HCEC 1CT (cell line): ENCODE data around the gene CCL4.
"Not testable (repeated sequence)": the region's sequence is repeated elsewhere in the genome, so short reads cannot be mapped to it uniquely, and the experiment has no call there.

Experiments used
- DNase-seq: peaks from one replicate; pipeline ENCODE4 v3.0.0-alpha.2; 2017

The CCL4 gene

DNA sequence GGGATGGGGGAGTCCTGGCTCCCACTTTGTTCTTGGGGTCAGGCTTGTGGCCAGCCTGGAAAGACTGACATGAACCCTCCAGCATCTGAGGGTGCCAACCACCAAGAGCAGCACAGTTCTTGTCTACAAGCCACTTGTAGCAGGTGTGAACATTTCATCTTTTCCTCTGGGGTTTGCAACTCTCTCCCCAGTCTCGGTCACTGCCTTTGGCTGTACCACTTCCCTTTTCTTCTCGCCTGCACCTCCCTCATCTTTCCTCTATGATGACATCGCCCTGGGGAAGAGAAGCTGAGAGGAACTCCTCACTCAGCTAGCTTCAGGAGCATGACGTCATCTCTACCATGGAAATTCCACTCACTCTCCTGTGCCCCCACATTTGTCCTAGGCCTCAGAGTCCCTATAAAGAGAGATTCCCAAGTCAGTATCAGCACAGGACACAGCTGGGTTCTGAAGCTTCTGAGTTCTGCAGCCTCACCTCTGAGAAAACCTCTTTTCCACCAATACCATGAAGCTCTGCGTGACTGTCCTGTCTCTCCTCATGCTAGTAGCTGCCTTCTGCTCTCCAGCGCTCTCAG lies at the start of gene CCL4:
TSS of gene CCL4 (plus strand) at position 427 of the 575 bp plus-strand sequence. CDS start at position 506, 79 bp downstream.
- not testable (repeated sequence) for DNase-seq

DNA sequence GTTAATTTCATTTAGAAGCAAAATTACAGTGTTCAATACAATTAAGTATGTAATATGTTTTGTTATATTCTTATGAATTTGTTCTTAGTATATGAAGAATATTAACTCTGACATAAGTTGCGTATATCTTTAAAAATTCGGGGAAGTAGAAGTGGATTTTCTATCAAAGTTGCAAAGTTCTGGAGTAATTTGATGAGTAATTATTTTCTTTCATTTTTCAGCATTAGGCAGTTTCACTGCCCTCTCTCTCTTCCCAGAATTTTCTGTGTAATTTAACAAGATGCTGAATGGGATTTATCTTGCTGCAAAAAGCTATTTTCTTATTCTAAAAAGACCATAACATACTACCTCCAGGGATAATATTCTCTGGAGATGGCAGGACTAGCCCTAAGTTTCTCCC lies 48.5 kb upstream of the CCL4 start:
- DNase-seq, result no peak

DNA sequence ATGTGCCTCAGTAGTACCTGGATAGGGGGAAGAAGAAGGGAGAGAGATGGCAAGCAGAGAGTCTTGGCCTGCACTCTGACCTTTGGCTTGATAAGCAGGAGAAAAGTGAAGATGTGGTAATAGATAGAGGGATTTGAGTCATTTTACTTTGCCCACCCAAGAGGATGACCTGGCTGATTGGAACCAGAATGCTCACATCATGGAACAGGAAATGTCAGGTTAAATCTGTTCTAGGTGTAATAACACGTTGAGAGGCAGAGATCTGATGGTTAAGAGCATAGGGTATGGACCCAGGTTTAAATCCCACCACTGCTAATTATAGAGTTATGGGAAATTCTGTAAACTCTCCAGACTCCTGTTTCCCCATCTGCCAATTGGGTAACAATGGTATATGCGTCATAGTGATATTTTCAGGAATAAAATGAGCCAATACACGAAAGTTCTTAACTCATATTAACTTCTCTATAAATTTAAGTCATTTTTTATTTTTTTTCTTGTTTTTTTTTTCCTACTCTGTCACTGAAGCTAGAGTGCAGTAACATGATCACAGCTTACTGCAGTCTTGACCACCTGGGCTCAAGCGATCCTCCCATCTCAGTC lies 47.6 kb upstream of the CCL4 start:
- no peak for DNase-seq

DNA sequence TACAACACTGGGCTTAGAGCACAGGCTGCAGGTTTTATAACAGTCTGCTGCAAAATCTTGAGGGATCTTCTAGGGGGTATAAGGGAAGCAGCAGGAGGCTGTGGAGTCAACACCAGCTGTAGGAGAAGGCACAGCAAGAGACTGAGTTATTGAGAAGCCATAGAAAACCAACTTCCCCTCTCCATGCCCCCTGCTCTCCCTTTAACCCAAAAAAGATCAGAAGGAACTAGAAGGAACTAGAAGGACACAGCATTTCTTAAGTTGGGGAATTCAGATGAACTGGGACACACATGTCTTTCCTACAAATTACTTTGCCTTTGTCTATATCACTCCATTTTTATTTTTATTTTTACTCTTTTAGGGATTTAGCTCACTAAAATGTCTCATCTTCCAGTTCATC lies 45.7 kb upstream of the CCL4 start:
- DNase-seq, result no peak

DNA sequence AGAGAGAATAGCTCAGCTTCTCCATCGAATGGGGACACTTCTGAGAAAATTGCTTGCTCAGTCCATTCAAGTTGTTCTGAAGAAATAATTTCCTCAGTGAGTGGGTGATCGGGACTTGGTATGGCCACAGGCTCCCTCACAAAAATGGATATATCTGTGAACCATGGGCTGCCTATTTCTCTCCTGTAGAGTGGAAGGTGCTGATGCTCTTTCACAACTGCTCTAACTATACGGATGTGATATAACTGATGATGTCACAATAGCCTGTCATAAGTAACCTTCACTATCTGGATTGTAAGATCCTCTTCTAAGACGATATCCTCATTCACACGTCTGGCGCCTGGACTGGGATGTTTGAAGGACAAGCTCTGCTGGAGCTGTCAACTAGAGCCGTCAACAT lies 44.2 kb upstream of the CCL4 start:
- no peak for DNase-seq

DNA sequence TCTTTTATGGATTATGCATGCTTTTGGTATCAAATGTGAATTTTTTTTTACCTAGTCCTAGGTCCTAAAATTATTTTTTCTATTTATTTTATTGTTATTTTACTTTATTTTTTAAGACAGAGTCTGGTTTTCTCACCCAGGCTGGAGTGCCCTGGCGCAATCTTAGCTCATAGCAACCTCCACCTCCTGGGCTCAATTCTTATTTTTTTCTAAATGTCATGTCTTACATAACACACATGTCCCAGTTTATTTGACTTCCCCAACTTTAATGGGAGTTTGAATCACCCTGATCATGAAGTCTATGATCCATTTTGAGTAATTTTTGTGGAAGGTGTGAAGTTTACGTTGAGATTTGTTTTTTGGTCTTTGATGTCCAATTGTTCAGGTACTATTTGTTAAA lies 42.8 kb upstream of the CCL4 start:
- no peak for DNase-seq

DNA sequence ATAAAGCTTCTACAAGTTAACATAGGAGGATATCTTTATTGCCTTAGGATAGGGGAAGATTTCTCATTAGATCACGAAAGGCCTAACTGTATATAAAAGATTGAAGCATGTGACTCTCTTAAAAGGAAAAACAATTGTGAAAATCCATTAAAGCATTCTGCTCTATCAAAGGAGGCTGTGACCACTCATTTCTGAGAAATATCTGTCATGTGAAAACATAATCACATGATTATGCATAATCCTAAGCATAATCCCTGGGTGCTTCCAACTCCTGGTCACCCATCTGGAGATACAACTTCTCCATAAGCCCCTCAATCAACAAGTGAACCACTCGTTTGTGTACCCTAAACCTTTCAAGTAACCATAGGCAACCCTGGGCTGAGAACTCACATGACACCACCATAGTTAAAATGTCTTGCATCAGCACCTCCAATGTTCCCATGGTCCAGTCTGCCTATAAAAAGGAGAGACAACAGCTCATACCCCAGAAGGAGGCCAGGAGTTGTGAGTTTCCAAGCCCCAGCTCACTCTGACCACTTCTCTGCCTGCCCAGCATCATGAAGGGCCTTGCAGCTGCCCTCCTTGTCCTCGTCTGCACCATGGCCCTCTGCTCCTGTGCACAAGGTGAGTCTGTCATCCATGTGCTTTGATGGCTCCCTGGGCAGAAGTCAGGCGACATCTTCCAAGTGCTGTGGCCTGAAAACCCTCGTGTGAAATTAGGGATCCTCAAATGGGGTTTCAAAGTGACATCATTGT lies 39.7 kb upstream of the CCL4 start, which contains the start of gene CCL18:
TSS of gene CCL18 (plus strand) at position 487 of the 756 bp plus-strand sequence. CDS start at position 558, 71 bp downstream.
- no peak for DNase-seq

DNA sequence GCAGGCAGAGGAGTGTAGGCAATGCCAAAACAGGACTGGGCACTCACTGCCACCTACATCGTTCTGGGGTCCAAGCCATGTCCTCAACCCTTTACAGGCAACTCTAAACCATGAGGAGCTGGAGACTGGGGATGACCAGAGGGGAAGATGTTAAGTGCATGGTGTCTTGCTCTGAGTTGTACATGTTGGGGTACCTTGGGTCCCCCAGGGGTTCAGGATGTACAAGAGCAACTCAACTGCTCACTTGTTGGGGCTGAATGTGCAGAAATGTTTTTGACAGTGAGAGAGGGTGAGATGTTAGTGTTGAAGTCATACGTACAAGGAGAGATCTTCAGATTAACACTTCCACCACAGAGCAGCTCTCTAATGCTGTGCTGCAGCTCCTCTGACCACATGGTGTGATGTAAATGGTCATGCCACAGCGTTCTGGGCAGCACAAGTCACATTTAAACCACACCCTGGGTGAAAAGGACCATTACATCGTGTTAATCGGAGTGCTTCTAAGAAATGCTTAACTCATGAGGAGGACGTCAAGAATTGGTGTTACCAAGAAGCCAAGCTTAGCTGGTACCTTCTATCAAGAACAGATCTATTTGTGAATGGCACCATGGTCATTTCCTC lies 37.2 kb upstream of the CCL4 start:
- no peak for DNase-seq

DNA sequence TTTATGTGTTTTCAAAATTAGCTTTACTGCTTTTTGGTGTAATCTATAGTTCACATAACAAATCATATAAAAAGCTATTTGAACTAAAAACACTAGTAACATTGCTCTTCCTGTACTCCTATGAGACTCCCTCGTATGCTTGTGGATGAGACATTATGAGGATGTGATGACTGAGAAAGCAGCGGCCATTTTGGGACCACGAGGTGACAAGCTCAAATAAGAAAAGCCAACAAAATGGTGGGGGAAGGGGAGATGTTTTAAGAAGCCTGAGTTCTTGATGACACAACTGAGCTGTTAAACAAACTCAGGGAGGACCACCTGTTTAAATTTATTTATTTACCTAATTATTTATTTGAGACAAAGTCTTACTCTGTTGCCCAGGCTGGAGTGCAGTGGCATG lies 35.1 kb upstream of the CCL4 start:
- DNase-seq, result no peak

DNA sequence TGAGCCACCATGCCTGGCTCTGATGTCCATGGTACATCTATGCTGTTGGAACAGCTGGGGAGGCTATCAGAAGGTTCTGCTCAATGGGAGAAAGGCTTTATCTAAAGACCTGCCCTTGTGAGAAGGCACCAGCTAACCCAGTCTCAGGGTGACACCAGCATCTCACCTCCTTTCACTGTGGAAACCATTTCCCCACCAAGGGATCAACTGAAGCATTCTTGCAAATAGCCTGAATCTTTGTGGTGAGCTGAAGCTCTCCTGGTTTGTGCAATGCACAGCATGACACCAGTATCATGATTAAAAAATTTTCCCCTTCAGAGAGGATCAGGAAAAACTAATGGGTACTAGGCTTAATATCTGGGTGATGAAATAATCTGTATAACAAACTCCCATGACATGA lies 34.5 kb upstream of the CCL4 start:
- no peak for DNase-seq

DNA sequence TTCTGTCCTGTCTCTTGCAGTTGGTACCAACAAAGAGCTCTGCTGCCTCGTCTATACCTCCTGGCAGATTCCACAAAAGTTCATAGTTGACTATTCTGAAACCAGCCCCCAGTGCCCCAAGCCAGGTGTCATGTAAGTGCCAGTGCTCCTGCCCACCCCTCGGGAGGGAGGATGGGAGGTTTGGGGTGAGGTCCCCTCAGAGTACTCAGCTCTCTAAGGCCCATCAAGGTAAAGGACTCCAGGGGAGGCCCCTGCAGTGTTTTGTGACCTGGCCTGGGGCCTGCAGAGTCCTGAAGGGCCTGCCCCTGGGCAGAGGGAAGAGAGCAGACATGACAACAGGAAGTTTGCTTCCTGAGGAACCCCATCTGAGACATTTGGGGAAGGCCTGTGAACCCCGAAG lies 33.2 kb upstream of the CCL4 start:
- DNase-seq, result no peak

DNA sequence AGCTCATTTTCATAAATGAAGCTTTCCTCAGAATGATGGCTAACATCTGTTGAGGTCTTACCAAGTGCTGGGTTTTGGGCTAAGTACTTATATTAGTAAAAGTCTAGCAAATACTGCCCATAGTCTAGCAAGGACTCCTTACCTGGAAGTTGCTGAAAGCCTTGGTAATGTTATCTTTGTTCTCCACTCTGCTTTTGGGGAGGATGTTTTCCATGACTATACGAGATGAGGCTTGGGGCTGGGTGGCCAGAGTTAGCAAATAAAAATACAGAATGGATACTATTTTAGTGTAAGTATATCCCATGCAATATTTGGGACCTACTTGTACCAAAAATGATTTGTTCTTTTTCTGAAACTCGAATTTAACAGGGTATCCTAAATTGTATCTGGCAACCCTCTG lies 31.9 kb upstream of the CCL4 start:
- DNase-seq, result no peak

DNA sequence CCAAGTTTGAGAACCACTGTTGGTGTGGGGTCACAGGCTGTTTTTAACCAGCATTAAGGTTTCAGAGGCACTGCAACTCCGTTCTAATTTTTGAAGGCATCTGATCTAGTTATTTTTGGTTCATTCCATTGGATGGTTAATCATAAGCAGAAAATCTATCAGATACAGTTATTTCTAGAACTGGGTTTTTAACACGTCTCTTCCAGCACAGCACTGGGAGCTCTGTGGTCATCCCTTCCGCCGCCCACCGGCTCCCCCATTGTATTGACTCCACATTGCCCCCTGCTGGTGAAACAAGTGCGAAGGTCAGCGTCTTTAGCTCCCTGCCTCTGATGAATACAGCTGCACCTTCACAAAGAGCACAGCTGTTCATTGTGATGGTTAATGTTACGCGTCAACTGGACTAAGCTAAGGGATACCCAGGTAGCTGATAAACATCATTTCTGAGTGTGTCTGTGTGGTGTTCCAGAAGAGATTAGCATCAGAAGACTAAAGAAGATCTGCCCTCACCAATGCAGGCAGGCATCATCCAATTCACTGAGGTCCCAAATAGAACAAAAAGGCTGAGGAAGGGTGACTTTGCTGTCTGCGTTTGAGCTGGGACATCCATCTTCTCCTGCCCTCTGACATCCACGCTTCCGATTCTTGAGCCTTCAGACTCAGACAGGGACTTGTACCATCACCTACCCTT lies 31.1 kb upstream of the CCL4 start:
- DNase-seq, result peak; percentile 10

DNA sequence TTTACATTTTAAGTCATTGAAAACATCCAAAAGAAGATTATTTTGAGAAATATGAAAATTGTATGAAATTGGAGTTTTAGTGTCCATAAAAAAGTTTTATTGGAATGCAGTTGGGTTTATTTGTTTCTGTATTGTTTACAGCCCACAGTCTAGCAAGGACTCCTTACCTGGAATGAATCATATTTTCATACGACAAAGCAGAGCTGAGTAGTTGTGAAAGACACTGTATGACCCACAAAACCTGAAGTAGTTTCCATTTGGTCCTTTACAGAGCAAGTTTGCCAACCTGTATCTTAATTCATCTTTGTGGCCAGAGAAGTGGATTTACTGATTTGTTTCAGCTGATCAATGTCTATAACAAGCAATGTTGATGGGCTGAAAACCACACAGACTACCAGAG lies 29.3 kb upstream of the CCL4 start:
- DNase-seq, result no peak

DNA sequence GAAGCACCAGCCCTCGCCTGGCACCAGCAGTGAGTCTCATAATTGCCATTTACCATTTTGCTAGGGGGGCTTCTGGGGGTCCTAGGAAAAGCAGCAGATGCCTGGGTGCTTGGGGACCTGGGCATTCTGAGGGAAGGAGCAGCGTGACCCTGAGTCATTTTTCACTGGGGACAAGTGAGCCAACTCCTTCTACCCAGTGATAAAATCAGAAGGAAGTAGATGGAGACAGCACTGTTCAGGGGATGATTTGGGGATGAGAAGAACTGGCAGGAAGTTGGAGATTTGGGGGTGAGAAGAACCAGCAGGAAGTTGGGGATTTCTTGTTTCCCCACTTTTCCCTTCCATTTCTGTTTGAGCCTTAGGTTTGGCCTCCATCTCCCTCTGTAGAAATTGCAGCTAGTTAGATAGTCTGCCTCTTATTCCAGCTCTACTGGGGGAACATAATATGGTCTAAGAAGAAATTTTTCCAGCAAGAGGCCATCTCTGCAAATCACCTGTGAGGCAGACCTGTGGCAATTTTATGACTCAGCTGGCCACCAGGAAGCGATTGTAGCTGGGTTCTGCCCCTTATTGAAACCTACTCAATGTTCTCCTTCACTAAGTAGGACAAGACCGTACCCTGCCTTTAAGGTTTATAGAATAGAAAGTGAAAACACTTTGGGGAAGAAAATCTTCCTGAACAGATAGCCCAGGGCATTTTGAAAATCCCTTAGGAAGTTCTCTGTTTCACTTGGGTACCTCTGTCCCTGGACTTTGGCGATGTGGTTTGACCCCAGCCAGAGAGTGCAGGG lies 21.8 kb upstream of the CCL4 start:
- not testable (repeated sequence) for DNase-seq

DNA sequence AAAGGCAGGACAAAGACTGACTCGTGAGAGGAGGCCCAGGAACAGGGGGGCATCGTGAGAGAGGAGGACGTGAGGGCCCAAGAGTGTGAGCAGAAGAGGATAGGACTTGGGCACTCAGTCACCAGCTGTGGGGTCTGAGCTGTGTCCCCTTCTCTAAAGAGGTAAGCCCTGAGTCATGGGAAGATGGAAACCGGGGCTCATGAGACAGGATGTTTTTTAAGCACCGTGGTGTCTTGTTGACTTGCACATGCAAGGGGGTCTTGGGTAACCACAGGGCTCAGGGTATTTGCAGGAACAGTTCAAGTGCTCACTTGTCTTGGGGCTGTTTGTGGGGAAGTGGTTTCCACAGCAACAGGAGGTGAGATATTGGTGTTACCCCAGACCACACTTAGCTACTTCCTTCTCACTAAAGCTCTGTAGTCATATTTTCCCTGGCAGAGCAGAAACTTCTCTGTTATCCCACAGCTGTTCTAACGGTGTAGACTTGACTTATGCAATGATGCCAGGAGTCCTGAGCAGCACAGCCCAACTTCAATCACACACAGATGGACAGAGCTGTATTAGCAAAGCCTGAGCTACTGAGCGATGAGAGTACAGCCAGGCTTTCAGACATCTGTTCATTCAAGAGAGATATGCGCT lies 21.0 kb upstream of the CCL4 start:
- DNase-seq, result not testable (repeated sequence)

DNA sequence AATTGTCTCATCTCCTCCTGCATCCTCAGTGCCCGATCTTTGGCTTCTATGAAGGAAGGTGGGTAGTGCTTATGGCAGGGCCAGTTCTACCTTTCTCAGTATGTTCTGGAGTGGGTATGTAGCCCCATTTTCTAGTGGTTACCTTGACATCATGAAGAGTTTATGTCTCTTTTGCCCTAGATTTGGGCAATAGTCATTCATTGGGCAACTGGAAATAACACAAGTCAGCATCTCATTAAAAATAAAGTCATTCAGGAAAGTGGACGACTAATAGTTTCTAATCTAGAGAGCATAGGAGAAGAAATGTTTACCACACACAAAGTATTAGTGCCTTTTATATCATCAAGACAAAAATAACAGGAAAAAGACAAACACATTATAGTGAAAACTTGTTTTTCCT lies 19.9 kb upstream of the CCL4 start:
- DNase-seq, result not testable (repeated sequence)

DNA sequence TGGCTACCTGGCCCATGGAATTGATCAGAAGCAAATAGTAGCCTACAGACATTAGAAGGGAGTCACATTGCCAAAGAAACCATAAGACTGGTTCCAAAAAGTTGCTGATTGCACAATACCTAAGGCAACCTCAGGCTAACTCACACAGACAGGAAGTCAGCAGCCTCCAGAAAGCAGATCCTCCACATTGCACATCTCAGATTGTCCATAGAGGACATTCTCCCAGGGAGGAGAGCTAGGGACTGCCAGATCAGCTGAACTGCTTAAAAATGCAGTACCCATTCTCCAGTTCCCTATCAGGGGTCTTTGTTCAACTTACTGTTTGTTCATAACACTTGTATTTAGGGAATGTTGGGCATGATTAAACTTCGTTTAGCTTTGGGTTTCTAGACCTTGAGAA lies 17.9 kb upstream of the CCL4 start:
- DNase-seq, result no peak

DNA sequence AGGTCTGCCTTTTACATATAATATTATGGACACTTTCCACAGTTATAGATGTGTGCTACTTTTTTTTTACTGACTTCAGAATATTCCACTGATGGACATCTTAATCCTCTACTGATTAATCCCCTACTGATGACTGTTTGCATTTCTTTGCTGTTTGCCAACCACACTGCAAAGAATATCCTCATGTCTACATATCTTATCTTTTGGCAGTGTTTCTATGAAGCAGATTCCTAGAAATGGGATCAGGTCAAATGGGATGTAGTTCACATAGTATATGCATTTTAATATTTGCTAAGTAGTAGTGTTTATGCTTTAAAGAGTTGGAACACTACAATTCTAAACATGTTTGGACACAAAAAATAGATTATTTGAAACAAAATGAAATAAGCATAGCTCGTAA lies 16.8 kb upstream of the CCL4 start:
- DNase-seq, result no peak

DNA sequence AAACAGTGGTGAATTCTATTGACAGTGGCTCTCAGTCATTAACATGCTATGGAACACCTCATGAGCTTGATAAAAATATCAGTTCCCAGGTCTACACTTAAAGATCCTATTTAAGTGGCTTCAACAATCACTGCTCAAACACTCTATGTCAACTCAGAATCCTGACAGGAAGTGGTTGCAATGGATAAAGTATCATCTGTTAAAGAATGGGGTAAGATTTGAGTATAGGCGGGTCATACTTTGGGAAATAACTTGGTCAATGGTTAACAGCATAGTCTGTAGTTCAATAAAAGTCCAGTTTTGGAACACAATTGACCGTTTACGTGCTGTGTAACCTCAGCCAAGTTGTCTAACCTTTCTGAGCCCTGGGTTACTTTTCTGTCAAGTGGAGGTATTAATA lies 16.2 kb upstream of the CCL4 start:
- not testable (repeated sequence) for DNase-seq

DNA sequence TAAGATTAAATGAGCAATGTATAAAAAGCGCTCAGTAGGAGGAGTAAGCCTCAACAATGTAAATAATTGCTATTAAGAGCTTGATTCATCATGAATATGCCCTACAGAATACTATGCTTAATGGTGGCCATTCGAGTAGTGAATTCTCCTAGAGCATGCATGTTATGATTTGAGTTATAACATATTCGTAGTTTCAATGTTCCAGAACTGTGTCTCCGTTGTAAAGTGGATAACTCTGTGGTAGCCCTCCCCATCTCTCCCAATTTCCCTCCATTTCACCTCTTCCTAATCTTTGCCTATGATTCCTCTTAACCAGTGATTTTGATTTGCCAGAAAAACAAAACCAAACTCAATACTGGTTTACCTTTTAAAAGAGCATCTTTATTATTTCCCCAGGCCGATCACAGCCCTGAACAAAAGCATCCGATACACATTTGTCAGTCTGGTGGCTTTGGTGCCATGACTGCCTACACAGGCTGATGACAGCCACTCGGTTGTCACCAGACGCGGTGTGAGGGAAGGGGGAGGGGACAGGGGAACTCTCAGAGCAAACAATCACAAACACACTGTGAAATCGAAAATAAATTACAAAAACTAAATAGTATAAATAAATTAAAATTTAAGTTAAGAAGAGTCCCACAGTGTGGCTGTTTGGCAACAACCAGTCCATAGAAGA lies 15.6 kb upstream of the CCL4 start:
- DNase-seq, result not testable (repeated sequence)
